Stimulated activated CD4-positive, alpha-beta T cell treated with anti-CD3 and anti-CD28 coated beads, Interleukin-2, amount 100 ng/mL, for 4 hours (primary cell): Measurements from ENCODE around the gene OR5B3.
"Not testable (repeated sequence)": the region's sequence is repeated elsewhere in the genome, so short reads cannot be mapped to it uniquely, and the experiment has no call there.

Experiments
- DNase-seq: peaks from one replicate; pipeline ENCODE4 v3.0.0-alpha.2; 2020; ENCODE audit warnings: low read depth

Gene OR5B3

DNA sequence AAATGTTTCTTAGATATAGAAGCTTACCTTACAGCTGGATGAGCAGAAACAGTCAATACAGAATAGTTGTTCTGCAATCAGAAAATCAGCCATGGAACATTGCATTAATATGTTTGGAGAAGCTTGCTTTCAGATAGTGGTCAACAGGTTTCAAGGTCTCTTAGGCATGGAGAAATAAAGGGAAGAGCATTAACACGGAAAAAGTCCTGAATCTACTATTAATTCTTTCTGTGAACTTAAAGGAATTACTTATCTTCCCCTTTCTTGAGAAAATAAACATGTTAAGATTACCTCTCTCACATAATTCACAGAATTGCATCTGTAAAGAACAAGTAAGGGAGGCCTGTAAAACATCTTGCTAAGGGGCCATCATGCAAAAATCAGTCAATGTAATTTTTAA lies at the start of gene OR5B3:
Gene OR5B3 (minus strand): TSS at position 101 of the 400 bp plus-strand sequence. CDS start 3,465 bp downstream, outside the sequence.
- DNase-seq, result no peak

DNA sequence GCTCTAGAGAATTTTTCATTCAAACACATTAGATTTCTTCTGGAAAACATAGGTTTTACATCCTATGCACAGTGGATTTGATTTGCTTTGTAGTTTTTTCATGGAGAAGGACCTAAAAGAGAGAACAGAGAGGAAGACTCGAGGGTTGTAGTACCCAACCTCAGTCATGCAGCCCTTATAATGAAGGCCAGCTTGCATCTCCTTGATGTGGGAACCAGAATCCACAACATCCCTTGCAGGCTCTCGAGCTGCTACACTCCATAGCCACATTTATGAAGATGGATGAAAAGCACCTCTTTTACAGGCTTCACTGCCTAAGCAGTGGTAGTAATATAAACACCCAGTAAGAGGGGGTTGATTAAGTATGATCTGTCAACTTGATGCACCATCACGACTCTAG lies 44.9 kb upstream of the OR5B3 start:
- DNase-seq, result no peak

DNA sequence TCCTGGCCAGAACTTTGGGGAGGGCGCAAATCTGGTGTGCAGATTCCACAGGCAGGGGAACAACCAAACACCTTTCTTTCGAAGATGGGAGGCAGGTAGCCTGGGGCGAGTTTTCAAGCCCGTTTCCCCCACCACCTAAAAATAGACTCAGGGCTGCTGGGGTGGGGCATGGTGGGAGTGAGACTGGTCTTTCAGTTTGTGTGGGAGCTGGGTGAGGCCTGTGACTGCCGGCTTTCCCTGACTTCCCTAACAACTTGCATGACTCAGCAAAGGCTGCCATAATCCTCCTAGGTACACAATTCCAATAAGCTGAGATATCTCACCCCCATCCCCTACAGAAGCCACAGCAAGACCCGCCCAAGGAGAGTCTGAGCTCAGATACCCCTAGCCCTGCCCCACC lies 39.6 kb upstream of the OR5B3 start:
- DNase-seq, result no peak

DNA sequence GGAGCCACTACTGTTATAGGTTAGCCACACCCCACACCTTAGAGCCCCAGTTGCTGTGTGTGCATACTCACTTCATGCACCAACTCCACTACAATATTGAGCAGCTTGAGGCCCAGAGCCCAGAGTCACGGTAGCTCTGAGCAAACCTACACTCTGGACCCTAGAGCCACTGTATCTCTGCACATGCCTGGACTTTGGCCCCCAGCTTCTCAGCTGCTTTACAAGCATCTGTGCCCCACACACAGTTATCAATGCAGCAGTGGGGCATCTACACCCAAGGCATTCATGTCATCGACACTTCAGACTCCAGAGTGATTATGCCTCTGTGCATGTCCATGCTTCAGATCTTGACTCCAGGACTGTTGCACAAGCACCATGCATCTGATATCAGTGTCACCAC lies 37.6 kb upstream of the OR5B3 start:
- DNase-seq, result no peak

DNA sequence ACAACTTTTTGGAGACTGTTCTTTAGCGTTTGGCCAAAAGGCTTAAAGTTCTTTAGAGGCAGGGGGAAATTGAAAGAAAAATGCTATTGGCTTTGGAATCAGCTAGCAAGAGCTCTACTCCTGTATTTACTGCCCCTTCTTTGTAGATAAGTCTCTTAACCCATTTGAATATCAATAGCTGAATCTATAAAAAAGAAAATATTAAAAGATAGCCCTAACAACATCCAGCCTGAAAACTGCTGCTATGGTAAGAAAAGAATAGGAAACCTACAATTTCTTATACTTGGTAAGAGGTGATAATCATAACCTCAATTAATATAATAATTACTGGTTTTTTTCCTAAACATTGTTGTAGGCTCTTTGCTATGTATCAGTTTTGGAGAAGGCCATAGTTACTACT lies 35.5 kb upstream of the OR5B3 start, which contains the start of gene OR5B12:
Gene OR5B12 (minus strand): TSS at position 101 of the 400 bp plus-strand sequence. CDS start 2,085 bp downstream, outside the sequence.
- no peak for DNase-seq

DNA sequence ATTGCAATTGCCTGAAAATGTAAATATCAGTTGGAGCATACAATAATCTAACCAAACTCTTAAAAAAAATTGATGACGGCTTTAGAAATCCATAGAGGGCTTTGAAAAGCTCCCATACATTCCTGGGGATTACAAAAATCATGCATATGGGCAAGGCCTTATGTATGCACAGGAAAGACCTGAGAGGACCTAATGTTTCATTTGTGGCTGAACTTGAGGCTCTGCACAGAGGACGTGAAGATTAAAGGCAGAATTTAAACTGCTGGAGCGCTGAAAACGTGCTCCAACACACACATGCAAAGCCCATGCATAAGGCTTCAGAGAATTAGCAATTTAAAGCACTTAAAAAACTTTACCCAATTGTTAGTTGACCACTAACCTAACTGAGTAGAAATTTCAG lies 31.8 kb upstream of the OR5B3 start:
- DNase-seq, result no peak

DNA sequence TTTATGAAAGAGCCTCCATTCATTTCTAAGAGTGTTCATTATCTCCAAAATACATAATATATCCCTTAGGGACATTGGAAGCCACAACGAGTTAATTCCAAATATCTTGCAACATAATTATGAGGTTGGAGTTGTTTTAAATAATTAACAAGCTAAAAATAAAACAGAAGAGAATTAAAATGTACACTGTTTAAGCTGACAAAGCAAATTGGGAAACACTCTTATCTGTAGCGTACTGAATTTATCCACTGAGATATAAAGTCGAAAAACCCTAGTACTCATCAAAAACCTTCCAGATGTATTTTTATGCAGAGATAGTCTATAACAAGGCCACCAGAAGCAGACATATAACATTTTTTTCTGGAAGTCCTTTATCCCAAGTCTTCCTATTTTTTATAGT lies 27.5 kb upstream of the OR5B3 start:
- DNase-seq, result no peak

DNA sequence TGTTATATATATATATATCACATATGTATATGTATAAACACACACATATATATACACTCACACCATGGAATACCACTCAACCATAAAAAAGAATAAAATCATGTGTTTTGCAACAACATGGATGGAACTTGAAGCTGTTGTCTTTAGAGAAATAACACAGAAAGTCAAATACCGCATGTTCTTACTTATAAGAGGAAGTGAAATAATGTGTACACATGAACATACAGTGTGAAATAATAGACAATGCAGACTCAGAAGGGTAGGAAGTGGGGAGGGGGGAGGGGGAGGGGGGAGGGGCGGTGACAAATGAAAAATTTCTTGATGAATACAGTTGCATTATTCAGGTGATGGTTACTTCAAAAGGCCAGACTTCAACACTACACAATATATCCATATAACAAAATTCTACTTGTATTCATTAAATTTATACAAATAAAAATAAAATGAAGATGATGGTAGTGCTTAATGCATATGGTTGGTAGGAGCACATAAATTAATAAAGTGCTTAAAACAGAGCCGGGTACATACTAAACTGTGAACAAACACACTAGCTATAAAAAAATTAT lies 27.0 kb upstream of the OR5B3 start:
- DNase-seq, result no peak

DNA sequence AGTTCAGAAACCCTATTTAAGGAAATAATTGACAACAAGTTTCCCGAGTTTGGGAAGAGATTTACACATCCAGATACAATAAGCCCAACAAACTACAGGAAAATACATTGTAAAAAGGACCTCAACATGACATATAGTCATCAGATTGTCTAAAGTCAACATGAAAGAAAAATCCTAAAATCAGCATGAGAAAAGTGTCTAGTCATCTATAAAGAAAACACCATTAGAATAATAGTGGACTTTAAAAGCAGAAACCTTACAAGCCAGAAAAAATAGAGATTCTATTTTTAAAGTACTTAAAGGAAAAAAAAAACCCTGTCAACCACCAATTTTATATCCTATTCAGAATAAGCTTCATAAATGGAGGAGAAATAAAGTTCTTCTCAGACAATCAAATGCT lies 22.6 kb upstream of the OR5B3 start:
- DNase-seq, result no peak

DNA sequence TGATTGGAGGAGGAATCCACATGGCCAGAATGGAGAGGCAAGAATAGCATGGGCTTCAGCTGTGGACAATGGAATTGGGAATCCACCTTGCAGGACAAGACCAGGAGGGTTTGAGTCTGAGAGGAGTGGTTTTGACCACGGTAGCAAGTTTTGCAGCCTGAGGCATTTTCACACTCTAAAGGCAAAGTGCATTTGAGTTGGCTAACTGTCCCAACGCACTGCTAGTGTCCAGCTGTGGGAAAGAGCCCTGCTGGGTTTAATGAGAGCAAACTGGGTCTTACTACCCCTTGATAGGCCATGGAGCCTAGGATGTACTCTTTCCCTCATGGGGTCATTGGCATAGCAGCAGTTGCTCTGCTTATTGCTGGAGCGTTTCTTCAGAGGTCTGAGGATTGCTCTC lies 21.3 kb upstream of the OR5B3 start, which contains the start of gene OR5B2:
Gene OR5B2 (minus strand): TSS at position 101 of the 400 bp plus-strand sequence. CDS start 4,860 bp downstream, outside the sequence.
- DNase-seq, result no peak

DNA sequence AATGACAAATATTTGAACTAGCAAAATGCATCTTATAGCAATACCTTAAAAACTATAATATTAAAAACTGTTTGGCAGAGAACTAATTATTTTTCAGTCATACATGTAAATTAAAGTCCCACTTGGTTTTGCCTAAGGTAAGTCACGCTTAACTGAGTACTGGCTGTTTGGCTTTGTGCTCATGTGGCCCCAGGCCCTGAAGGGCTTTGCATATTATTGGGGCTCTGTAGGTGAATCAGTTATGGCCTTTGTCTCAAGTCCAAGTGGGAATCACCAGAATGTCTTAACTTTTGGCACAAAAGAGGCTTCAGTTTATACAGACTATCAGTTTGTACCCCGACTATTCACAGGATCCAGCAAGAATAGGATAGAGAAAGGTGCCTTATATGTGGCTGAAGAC lies 7.1 kb downstream of the OR5B3 start:
- DNase-seq, result not testable (repeated sequence)

DNA sequence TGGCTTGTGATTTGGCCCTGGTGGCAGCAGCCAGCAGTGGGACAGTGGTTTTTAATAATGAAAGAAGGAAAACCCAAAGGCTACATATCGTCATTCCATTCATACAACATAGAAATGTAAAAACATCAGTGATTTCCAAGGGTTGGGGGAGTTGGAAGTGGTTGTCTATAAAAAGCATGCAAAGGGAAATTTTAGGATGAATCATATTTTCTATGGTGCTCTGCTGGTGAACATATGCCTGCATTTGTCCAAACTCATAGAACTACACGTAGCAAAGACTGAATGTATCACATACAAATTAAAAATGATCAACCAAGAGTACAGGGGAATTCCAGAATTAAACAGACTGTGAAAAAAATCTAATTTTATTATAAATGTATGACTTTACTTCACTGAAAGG lies 11.1 kb downstream of the OR5B3 start:
- DNase-seq, result no peak

DNA sequence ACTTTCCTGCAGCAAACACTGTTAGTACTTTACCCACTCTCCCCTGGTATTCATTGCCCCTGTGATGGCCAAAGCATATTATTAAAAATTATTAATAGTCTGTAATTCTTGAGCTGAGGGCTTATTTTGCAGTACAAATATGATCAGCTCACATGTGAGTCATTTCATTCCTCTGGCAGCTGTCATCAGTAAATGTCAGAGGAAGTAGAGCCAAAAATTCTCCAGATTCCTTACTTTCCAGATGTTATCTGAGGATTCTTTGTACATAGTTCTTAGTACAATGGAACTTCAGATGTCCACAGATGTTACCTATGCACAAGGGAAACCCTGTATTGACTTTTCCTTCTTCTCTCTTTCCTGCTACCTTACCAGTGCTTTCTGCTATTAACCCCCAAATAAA lies 12.5 kb downstream of the OR5B3 start:
- no peak for DNase-seq

DNA sequence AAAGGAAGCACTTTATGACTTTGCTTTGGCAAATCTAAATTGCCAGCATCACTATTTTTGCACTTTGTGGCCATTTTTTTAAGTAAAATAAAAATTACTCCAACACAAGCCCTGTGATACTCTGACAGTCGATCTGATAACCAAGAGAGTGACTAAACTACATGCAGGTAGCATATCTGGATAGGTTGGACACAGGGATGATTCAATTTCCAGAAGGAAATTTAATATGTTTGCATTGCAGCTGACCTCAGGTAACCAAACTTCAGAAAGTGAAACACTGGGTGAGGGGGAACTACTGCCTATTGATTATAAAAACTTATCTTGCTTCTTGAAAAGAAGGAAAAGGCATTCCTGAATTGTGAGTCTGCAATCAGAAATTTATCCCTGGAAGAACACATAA lies 13.9 kb downstream of the OR5B3 start:
- no peak for DNase-seq

DNA sequence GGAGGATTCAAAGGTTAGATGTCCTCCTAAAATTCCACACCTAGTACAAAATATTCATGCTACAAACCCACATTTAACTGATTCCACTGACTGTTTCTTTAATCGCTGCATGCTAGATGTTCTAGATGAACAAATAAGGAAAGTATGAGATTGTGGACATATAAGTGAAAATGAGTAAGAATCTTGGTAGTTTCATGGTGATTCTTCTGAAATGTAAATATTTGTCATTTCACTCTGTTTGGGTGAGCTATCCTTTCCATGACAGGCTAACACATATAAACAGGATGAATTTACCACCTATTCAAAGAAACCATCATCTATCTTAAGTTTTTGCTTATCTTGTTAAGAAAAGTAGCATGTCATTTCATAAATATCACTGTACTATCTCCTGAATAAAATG lies 14.8 kb downstream of the OR5B3 start:
- no peak for DNase-seq

DNA sequence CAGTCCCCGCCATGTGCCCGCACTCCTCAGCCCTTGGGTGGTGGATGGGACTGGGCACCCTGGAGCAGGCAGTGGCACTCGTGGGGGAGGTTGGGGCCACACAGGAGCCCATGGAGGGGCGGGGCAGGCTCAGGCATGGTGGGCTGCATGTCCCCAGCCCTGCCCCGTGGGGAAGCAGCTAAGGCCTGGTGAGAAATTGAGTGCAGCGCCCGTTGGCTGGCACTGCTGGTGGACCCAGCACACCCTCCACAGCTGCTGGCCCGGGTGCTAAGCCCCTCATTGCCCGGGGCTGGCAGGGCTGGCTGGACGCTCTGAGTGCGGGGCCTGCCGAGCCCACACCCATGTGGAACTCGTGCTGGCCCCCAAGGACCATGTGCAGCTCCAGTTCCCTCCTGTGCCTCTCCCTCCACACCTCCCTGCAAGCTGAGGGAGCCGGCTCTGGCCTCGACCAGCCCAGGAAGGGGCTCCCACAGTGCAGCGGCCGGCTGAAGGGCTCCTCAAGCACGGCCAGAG lies 16.1 kb downstream of the OR5B3 start:
- no peak for DNase-seq

DNA sequence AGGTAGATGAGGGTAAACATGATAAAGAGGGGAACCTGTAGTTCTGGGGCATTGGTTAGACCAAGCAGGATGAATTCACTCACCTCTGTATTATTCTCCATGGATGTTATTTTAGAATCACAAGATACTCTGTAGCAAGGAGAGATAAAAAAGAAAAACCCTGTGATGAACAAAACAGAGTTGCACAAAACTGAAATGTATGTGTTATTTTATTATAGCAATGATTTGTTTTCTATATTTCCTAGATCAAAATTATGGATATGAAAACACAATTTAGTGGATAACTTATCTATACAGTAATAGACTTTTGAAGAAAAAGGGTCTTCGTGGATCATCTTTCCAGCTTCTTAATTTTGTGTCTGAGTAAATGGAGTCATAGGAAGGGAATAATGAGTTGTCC lies 47.7 kb downstream of the OR5B3 start, which contains the start of gene OR5B17:
Gene OR5B17 (minus strand): TSS at position 101 of the 400 bp plus-strand sequence. CDS start 0 bp downstream, at position 101.
- no peak for DNase-seq

DNA sequence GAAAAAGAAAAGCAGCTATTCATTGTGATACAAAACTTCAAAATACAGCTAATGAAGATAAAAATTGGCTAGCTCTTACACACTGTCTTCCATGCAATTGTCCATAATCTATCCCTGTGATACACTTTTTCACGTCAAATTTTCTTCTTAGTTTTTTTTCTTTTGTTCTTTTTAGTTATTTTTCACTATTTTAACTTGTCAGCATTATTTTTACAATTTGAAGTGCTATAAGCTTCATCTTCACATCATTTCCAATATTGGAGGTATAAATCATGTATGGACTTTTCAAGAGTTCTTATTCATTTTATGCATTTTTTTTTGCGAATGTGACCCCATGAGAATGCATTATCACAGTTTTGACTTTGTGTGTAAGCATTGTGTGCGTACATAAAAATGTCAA lies 51.9 kb downstream of the OR5B3 start:
- DNase-seq, result no peak
